Stomach (tissue), 19 donors: ENCODE results near the gene GLRA1. TPM values are rescaled to one million over a fixed set of nuclear protein-coding genes. Genes with fewer than 3 reads are reported as not detected.

Experiments
- DNase-seq, 2 donors: peaks; one replicate each; pipeline versions ENCODE4 v3.0.0 to v3.0.0-alpha.2; 2013 to 2019
- H3K27ac ChIP-seq, 5 donors: fragments of 200-600 bp in 4 of 5; sonication (generic) in 4 of 5; one replicate each; pipeline ENCODE4 v1.5.1; 2013 to 2019; ENCODE audit warnings: mild to moderate bottlenecking in 1 of 5, moderate library complexity in 1 of 5
- H3K27me3 ChIP-seq, 3 donors: fragments of 200-600 bp; sonication (generic); one replicate each; pipeline ENCODE4 v1.5.1; 2017 to 2019; ENCODE audit warnings: mixed run types in 1 of 3
- H3K36me3 ChIP-seq, 4 donors: fragments of 200-600 bp; sonication (generic); 1 replicate in 3 of 4; 2 replicates in 1 of 4; pipeline ENCODE4 v1.5.1; 2016 to 2019
- H3K4me1 ChIP-seq, 4 donors: fragments of 200-600 bp; sonication (generic); one replicate each; pipeline ENCODE4 v1.5.1; 2016 to 2019
- H3K4me3 ChIP-seq, 4 donors: fragments of 200-600 bp; sonication (generic) in 3 of 4; one replicate each; pipeline ENCODE4 v1.5.1; 2016 to 2019; ENCODE audit warnings: mild to moderate bottlenecking in 1 of 4
- H3K9me3 ChIP-seq, 4 donors: fragments of 200-600 bp; sonication (generic); one replicate each; pipeline ENCODE4 v1.5.1; 2016 to 2019
- CTCF ChIP-seq, 7 experiments: fragments of 450-650 bp in 4 of 7; fragments of 200-600 bp in 3 of 7; sonication (generic) in 3 of 7; IDR thresholded peaks; one replicate each; pipeline ENCODE4 v1.5.1; 2016 to 2019; ENCODE audit warnings: antibody characterized with exemption in 7 of 7, control low read depth in 2 of 7, mild to moderate bottlenecking in 1 of 7
- EP300 ChIP-seq: sonication (generic); formaldehyde crosslinking; IDR thresholded peaks from one replicate; pipeline ENCODE4 v1.6.1; 2017; ENCODE audit warnings: antibody characterized with exemption
- POLR2A ChIP-seq, 4 donors: fragments of 450-650 bp; IDR thresholded peaks; one replicate each; pipeline ENCODE4 v1.6.1; 2016; ENCODE audit warnings: antibody characterized with exemption in 4 of 4, control low read depth in 2 of 4, mild to moderate bottlenecking in 1 of 4, moderate library complexity in 1 of 4
- POLR2AphosphoS5 ChIP-seq, 3 donors: sonication (generic); formaldehyde crosslinking; IDR thresholded peaks; one replicate each; pipeline ENCODE4 v1.6.1; 2016; ENCODE audit warnings: antibody characterized with exemption in 3 of 3
- WGBS, 5 donors: extraction: QIAGEN DNeasy Blood & Tissue Kit in 3 of 5; methylation state at CpG; one replicate each; pipeline versions ENCODE4 v1.1.5 to v1.1.7; 2013 to 2018; 5-methylcytosine and 5-hydroxymethylcytosine counted together
- intact Hi-C: fragments of 100-400 bp; cut with DNase I; formaldehyde crosslinking; loops from one replicate; pipeline ENCODE4 v1.15.1; 2023; ENCODE audit warnings: low total_unique reads
- long read RNA-seq, 10 donors: transcript quantifications; one replicate each; lab custom pipeline, GENCODE V29; 2026
- polyA plus RNA-seq, 3 donors: library from polyadenylated mRNA; stranded (reverse); fragments of 200-250 nt; gene quantifications; one replicate each; pipeline ENCODE4 v1.2.3, GENCODE V29; 2013
- total RNA-seq, 5 donors: library from RNA; depleted of rRNA; stranded (reverse); fragments of >200 nt; gene quantifications; one replicate each; pipeline versions ENCODE4 v1.1.0 to v1.2.3, GENCODE V29; 2014 to 2016
- donor health status: healthy with polysubstance abuse.
- donor health status: Bipolar disorder and iron deficiency.
- donor health status: healthy.

GLRA1 gene
- not detected for total RNA-seq
- polyA plus RNA-seq, result not detected
- long read RNA-seq, donor 1, result 0 reads
- long read RNA-seq, donor 2, result 0 reads
- long read RNA-seq, donor 3, result 0 reads
- long read RNA-seq, donor 4, result 0 reads
- long read RNA-seq, donor 5, result 0 reads
- long read RNA-seq, donor 6, result 0 reads
- long read RNA-seq, donor 7, result 0 reads
- long read RNA-seq, donor 8, result 0 reads
- long read RNA-seq, donor 9, result 0 reads
- long read RNA-seq, donor 10, result 0 reads

GRCh38 chr5:151924564-151925301 lies at the start of gene GLRA1:
Gene GLRA1, minus strand, starts transcription at chr5:151924851. Its CDS starts 302 bp downstream, at chr5:151924549.
- WGBS, 5 donors, result 9 to 15% (median 9%) methylated on average over 43 to 44 of the region's 44 CpGs
- peaks cover 0 to 13% (median 2%) of the 10 kb centered on the region in 4 donors for H3K9me3 ChIP-seq

GRCh38 chr5:151970885-151971284 lies 46.2 kb upstream of the GLRA1 start:
- no peak for TF ChIP-seq EP300
- TF ChIP-seq POLR2AphosphoS5 (IDR thresholded peaks at IDR 0.05), result no peak
- no peak for TF ChIP-seq CTCF (IDR thresholded peaks at IDR 0.05)
- TF ChIP-seq POLR2A (IDR thresholded peaks at IDR 0.05), result no peak

More at GRCh38 chr5:151924564-151925301, at the start of gene GLRA1:
- H3K36me3 ChIP-seq, result no peaks in the 10 kb centered on the region
- DNase-seq, result peak; percentile 32 to 88
- intact Hi-C loops, result no loop called here
- no peak within 1 kb of the TSS for H3K4me3 ChIP-seq
- TF ChIP-seq EP300 (no peak), POLR2AphosphoS5 (IDR thresholded peaks at IDR 0.05) (no peak), CTCF (IDR thresholded peaks at IDR 0.05) (no peak), POLR2A (IDR thresholded peaks at IDR 0.05) (no peak)
- H3K27ac ChIP-seq, result no peak within 1 kb of the TSS
- H3K4me1 ChIP-seq, result no peaks in the 10 kb centered on the region
- peaks cover 0 to 34% (median 12%) of the 10 kb centered on the region in 3 donors for H3K27me3 ChIP-seq

GRCh38 chr5:151967865-151968264 lies 43.2 kb upstream of the GLRA1 start:
- no peaks in the 10 kb centered on the region for H3K27me3 ChIP-seq
- no peak overlapping the region for H3K27ac ChIP-seq
- no peak overlapping the region for H3K4me3 ChIP-seq
- 72 to 86% (median 80%) methylated on average over 6 of the region's 6 CpGs for WGBS, 5 donors
- no peaks in the 10 kb centered on the region for H3K36me3 ChIP-seq
- intact Hi-C loops, result no loop called here
- no peak for TF ChIP-seq EP300
- TF ChIP-seq POLR2A (IDR thresholded peaks at IDR 0.05), result no peak
- no peak for TF ChIP-seq POLR2AphosphoS5 (IDR thresholded peaks at IDR 0.05)
- no peak for TF ChIP-seq CTCF (IDR thresholded peaks at IDR 0.05)
- no peaks in the 10 kb centered on the region for H3K4me1 ChIP-seq
- H3K9me3 ChIP-seq, result no peaks in the 10 kb centered on the region
- no peak for DNase-seq

More at GRCh38 chr5:151970885-151971284, 46.2 kb upstream of the GLRA1 start:
- intact Hi-C loops, result no loop called here
- Histone ChIP-seq H3K36me3 (no peaks in the 10 kb centered on the region), H3K4me1 (no peaks in the 10 kb centered on the region), H3K4me3 (no peak overlapping the region), H3K9me3 (no peaks in the 10 kb centered on the region), H3K27ac (no peak overlapping the region), H3K27me3 (no peaks in the 10 kb centered on the region)
- no peak for DNase-seq

- intact Hi-C loops, result no loop called here
- TF ChIP-seq POLR2A (IDR thresholded peaks at IDR 0.05) (no peak), POLR2AphosphoS5 (IDR thresholded peaks at IDR 0.05) (no peak), CTCF (IDR thresholded peaks at IDR 0.05) (no peak)
- H3K4me3 ChIP-seq, result no peak overlapping the region
- H3K27me3 ChIP-seq, result no peaks in the 10 kb centered on the region
- H3K4me1 ChIP-seq, result no peaks in the 10 kb centered on the region
- no peaks in the 10 kb centered on the region for H3K9me3 ChIP-seq
- no peaks in the 10 kb centered on the region for H3K36me3 ChIP-seq
- no peak for DNase-seq
- no peak overlapping the region for H3K27ac ChIP-seq
- WGBS, 5 donors, result 79 to 91% (median 82%) methylated on average over 1 of the region's 1 CpG
Measured at GRCh38 chr5:151966046-151966445, 41.4 kb upstream of the GLRA1 start.
